Sigmoid colon (tissue), 4 donors: ENCODE measurements around the gene CFAP61.

ENCODE experiments used
- EP300 ChIP-seq, 4 donors: sonication (generic); formaldehyde crosslinking; IDR thresholded peaks; one replicate each; pipeline ENCODE4 v1.6.1; 2017; ENCODE audit warnings: antibody characterized with exemption in 4 of 4
- POLR2A ChIP-seq, 2 donors: fragments of 450-650 bp; IDR thresholded peaks; one replicate each; pipeline ENCODE4 v1.6.1; 2016; ENCODE audit warnings: antibody characterized with exemption in 2 of 2, mild to moderate bottlenecking in 2 of 2, moderate library complexity in 2 of 2
- TF ChIP-seq, protein P1 (sequence below), 4 experiments: fragments of 450-650 bp in 3 of 4; fragments of 200-600 bp in 1 of 4; IDR thresholded peaks; one replicate each; pipeline ENCODE4 v1.5.1; 2016 to 2019; ENCODE audit warnings: antibody characterized with exemption in 4 of 4, mild to moderate bottlenecking in 3 of 4, moderate library complexity in 2 of 4

DNA sequence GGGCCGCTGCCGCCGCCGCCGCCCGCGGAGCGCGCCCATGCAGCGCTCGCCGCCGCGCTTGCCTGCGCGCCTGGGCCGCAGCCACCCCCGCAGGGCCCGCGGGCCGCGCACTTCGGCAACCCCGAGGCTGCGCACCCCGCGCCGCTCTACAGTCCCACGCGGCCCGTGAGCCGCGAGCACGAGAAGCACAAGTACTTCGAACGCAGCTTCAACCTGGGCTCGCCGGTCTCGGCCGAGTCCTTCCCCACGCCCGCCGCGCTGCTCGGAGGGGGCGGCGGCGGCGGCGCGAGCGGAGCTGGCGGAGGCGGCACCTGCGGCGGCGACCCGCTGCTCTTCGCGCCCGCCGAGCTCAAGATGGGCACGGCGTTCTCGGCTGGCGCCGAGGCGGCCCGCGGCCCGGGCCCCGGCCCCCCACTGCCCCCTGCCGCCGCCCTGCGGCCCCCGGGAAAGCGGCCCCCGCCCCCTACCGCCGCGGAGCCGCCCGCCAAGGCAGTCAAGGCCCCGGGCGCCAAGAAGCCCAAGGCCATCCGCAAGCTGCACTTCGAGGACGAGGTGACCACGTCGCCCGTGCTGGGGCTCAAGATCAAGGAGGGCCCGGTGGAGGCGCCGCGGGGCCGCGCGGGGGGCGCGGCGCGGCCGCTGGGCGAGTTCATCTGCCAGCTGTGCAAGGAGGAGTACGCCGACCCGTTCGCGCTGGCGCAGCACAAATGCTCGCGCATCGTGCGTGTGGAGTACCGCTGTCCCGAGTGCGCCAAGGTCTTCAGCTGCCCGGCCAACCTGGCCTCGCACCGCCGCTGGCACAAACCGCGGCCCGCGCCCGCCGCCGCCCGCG is 316.3 kb downstream of the CFAP61 start:
- TF ChIP-seq, protein P1, sequence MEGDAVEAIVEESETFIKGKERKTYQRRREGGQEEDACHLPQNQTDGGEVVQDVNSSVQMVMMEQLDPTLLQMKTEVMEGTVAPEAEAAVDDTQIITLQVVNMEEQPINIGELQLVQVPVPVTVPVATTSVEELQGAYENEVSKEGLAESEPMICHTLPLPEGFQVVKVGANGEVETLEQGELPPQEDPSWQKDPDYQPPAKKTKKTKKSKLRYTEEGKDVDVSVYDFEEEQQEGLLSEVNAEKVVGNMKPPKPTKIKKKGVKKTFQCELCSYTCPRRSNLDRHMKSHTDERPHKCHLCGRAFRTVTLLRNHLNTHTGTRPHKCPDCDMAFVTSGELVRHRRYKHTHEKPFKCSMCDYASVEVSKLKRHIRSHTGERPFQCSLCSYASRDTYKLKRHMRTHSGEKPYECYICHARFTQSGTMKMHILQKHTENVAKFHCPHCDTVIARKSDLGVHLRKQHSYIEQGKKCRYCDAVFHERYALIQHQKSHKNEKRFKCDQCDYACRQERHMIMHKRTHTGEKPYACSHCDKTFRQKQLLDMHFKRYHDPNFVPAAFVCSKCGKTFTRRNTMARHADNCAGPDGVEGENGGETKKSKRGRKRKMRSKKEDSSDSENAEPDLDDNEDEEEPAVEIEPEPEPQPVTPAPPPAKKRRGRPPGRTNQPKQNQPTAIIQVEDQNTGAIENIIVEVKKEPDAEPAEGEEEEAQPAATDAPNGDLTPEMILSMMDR (IDR thresholded peaks at IDR 0.05): no peak
- TF ChIP-seq POLR2A (IDR thresholded peaks at IDR 0.05) (no peak), EP300 (IDR thresholded peaks at IDR 0.05) (no peak)
